ENCODE measurements around the gene MYO1E. TPM values are rescaled to one million over a fixed set of nuclear protein-coding genes. Genes with fewer than 3 reads are reported as not detected.

Gene MYO1E
- total RNA-seq, 6 experiments from 2014 or later: 108 to 142 (median 115) TPM

DNA sequence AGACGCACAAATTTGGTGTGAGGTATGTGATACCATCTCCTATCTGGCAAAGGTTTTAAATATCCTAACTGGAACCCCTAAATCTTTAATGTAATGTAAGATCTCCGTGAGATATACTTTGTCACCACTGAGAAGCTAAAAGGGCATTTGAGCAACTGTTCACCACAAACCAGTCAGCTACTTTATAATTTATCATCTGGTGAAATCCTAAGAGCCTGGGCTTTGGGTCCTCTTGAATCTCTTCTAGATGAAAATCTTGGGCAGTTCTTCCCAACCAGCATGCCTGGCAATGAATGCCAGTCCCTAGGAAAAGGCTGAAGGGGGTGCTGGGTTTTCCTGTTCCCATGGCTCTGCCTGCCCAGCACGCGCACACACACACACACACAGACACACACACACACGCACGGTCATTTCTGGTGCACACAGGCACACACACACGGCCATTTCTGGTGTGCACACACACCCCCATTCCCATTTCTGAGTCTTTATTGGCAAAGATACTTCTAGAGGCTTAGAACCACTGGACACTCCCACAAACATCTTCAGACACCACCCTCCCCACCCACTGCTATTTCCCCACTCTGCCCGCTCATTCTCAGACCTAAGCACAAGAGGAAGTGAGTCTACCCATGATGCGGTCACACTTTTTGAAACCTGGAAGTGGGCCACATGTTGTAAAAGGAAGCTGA, 72.6 kb downstream of the MYO1E start:
- Mint-ChIP-seq H3K27ac (peak overlapping the region; percentile 78), H3K4me1 (ENCODE audit: low read depth) (peaks cover 92% of the 10 kb centered on the region), H3K27me3 (ENCODE audit: insufficient read depth) (no peaks in the 10 kb centered on the region; the same call in 1 of the 2 replicates), H3K36me3 (ENCODE audit: low read depth) (no peaks in the 10 kb centered on the region; the same call in 1 of the 2 replicates), H3K4me3 (peak overlapping the region; percentile 51), H3K9me3 (no peaks in the 10 kb centered on the region; the same call in 1 of the 2 replicates)
- peak; percentile 92 for DNase-seq
- TF ChIP-seq, protein P1, sequence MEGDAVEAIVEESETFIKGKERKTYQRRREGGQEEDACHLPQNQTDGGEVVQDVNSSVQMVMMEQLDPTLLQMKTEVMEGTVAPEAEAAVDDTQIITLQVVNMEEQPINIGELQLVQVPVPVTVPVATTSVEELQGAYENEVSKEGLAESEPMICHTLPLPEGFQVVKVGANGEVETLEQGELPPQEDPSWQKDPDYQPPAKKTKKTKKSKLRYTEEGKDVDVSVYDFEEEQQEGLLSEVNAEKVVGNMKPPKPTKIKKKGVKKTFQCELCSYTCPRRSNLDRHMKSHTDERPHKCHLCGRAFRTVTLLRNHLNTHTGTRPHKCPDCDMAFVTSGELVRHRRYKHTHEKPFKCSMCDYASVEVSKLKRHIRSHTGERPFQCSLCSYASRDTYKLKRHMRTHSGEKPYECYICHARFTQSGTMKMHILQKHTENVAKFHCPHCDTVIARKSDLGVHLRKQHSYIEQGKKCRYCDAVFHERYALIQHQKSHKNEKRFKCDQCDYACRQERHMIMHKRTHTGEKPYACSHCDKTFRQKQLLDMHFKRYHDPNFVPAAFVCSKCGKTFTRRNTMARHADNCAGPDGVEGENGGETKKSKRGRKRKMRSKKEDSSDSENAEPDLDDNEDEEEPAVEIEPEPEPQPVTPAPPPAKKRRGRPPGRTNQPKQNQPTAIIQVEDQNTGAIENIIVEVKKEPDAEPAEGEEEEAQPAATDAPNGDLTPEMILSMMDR (IDR thresholded peaks at IDR 0.05): no peak

DNA sequence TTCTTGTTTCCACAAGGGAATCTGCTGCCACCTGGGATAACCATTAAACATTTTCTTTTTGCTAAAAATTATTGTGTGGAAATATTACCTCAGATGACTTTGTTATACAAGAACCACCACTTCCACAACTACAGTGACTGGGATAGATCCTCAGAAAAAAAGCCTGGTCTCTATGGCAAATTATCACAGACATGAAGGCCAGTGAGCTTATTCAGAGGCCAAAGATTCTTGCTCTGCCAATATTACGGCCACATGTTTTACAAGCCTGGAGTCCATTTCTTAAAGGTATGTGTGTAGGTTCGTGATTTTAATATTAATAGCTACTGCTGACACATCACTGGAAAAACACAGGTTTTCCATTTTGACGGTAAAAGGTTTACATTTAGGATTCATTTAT, 73.8 kb downstream of the MYO1E start:
- Mint-ChIP-seq H3K4me3 (no peak overlapping the region), H3K36me3 (ENCODE audit: low read depth) (peaks cover 4% of the 10 kb centered on the region; the same call in 1 of the 2 replicates), H3K27me3 (ENCODE audit: insufficient read depth) (no peaks in the 10 kb centered on the region; the same call in 1 of the 2 replicates), H3K4me1 (ENCODE audit: low read depth) (peaks cover 92% of the 10 kb centered on the region), H3K9me3 (no peaks in the 10 kb centered on the region; the same call in 1 of the 2 replicates), H3K27ac (peak overlapping the region; percentile 61; the same call in 1 of the 2 replicates)
- TF ChIP-seq, protein P1 (IDR thresholded peaks at IDR 0.05): no peak
- no peak for DNase-seq

DNA sequence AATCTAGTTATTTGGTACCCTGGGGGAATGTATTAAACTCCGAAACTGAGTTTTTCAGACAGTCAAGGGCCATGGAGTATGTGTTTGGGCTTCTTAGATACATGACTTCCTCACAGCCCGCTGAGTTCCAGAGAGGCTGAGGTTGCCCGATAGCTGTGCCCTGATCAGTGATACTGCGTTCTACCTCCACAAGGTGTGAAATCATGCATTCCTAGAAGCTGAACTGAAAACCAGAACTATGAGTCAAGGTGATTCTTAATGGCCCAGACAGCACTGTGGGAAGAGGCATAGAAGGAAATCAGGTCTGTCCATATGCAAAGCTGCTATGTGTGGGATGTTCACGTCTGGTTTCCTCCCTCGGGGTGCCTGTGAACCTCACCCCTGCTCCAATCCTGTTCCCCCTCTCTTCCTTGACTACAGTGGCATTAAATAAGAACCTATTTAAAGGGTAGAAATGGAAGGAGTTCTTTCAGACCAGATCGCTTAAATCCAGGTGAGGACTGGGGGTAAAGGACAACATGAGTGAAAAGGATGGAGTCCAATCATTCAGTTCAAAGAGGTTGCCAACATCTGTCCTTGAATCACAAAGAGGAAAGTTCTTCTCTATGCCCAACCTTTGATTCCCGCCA, 74.3 kb downstream of the MYO1E start:
- H3K27me3 Mint-ChIP-seq (ENCODE audit: insufficient read depth): no peaks in the 10 kb centered on the region; the same call in 1 of the 2 replicates
- no peak for DNase-seq

DNA sequence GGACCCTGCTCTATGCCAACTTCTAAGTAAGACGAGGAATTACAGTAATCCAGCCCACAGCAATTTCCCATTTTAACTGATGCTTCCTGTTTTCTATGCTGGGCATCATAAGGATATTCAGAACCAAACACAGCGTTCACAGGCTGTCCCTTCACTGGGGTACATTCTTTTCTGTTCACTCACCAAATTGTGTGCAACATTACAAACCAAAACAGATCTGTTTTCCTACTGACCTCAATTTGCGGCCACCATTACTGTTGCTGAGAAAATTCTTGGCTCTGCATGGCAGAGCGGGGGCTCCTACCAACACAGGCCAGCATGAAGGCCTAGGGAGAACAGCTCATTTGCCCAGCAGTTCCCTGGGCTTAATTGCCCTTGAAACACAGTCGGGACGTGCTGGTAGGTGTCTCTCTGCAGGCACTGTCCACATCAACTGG, 76.5 kb downstream of the MYO1E start:
- TF ChIP-seq, protein P1 (IDR thresholded peaks at IDR 0.05): no peak
- H3K27ac Mint-ChIP-seq: peak overlapping the region; percentile 99
- peaks cover 5% of the 10 kb centered on the region; the same call in 1 of the 2 replicates for H3K36me3 Mint-ChIP-seq (ENCODE audit: low read depth)
- DNase-seq: peak; percentile 84
- H3K9me3 Mint-ChIP-seq: no peaks in the 10 kb centered on the region; the same call in 1 of the 2 replicates
- H3K27me3 Mint-ChIP-seq (ENCODE audit: insufficient read depth): no peaks in the 10 kb centered on the region; the same call in 1 of the 2 replicates
- peaks cover 88% of the 10 kb centered on the region for H3K4me1 Mint-ChIP-seq (ENCODE audit: low read depth)
- peak overlapping the region; percentile 80 for H3K4me3 Mint-ChIP-seq

More for the DNA sequence above, 74.3 kb downstream of the MYO1E start:
- H3K9me3 Mint-ChIP-seq: no peaks in the 10 kb centered on the region; the same call in 1 of the 2 replicates
- H3K36me3 Mint-ChIP-seq (ENCODE audit: low read depth): peaks cover 5% of the 10 kb centered on the region; the same call in 1 of the 2 replicates
- H3K4me3 Mint-ChIP-seq: peak overlapping the region; percentile 7
- H3K4me1 Mint-ChIP-seq (ENCODE audit: low read depth): peaks cover 90% of the 10 kb centered on the region
- peak overlapping the region; percentile 61 for H3K27ac Mint-ChIP-seq
- TF ChIP-seq, protein P1 (IDR thresholded peaks at IDR 0.05): no peak

DNA sequence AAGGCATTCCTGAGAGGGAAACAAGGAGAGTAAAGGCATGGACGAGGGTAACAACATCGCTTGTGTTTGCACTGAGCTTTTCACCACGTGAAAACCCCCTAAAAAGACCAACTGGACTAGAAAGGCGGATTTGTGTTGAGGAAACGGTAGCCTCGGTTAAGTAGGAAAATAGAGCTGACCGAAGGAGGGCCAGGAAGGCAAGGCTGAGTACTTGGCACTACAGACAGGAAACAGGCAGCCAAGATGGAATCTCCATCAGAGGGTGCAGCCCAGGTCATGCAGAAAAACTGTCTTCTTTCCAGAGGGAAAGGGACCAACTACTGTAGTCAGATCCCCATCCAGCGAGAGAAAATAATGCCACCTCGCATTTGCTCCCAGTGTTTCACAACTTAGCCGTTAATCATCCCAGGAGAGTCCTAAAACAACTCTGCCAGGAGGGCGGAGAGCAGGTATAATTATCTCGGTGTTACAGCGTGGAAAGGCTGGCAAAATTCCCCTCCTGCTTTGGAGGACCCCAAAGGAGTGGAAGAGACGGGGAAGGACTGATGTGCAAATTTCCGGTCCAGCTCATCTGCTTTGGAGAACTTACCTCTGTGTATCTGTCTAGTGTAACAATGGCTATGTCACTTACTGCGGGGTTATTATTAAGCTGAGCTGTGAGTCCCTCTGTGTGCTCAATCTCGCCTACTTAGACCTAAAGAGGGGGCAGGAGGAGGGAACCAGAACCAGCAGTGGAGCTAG, 77.2 kb downstream of the MYO1E start:
- TF ChIP-seq, protein P1 (IDR thresholded peaks at IDR 0.05): no peak
- H3K36me3 Mint-ChIP-seq (ENCODE audit: low read depth): peaks cover 5% of the 10 kb centered on the region; the same call in 1 of the 2 replicates
- H3K4me3 Mint-ChIP-seq: peak overlapping the region; percentile 80
- peak overlapping the region; percentile 99 for H3K27ac Mint-ChIP-seq
- no peak for DNase-seq
- no peaks in the 10 kb centered on the region; the same call in 1 of the 2 replicates for H3K9me3 Mint-ChIP-seq
- H3K4me1 Mint-ChIP-seq (ENCODE audit: low read depth): peaks cover 88% of the 10 kb centered on the region
- no peaks in the 10 kb centered on the region; the same call in 1 of the 2 replicates for H3K27me3 Mint-ChIP-seq (ENCODE audit: insufficient read depth)
